K562 (cell line): Measurements from ENCODE around the gene ZNF48. TPM values are rescaled to one million over a fixed set of nuclear protein-coding genes. Genes with fewer than 3 reads are reported as not detected.

Experiments used
- BRCA1 ChIP-seq, 2 experiments: fragments of 450-650 bp in 1 of 2; sonication (generic) in 1 of 2; formaldehyde crosslinking in 1 of 2; IDR thresholded peaks; 2 replicates each; pipeline versions ENCODE4 v1.5.0 to v1.6.1; 2017 to 2020; ENCODE audit warnings: mild to moderate bottlenecking in 1 of 2, missing genetic modification reagents in 1 of 2
- CAMTA2 ChIP-seq: fragments of 250-450 bp; sonication (Bioruptor Pico); conservative IDR thresholded peaks from 2 replicates; pipeline ENCODE4 v1.5.1; 2022
- CCAR2 ChIP-seq: fragments of 200-400 bp; formaldehyde crosslinking; IDR thresholded peaks from 2 replicates; pipeline ENCODE4 v1.6.1; 2017; ENCODE audit warnings: mild to moderate bottlenecking, low read depth, low read length
- E2F6 ChIP-seq, 2 experiments: IDR thresholded peaks; 2 replicates each; pipeline ENCODE4 v1.6.1; 2011; ENCODE audit warnings: borderline replicate concordance in 1 of 2, control low read depth in 1 of 2, low read depth in 1 of 2, low read length in 1 of 2, mild to moderate bottlenecking in 1 of 2, mixed read lengths in 1 of 2, moderate library complexity in 1 of 2; ENCODE audit not compliant: insufficient read depth in 1 of 2, insufficient read length in 1 of 2, poor library complexity in 1 of 2, severe bottlenecking in 1 of 2; ENCODE audit errors: extremely low read depth in 1 of 2
- ELF2 ChIP-seq: fragments of 250-450 bp; sonication (Bioruptor Pico); IDR thresholded peaks from 2 replicates; pipeline ENCODE4 v1.5.0; 2021; ENCODE audit warnings: mild to moderate bottlenecking
- HNRNPH1 ChIP-seq: fragments of 200-400 bp; formaldehyde crosslinking; optimal IDR thresholded peaks from 2 replicates; pipeline ENCODE3; 2017; ENCODE audit warnings: low read depth, mild to moderate bottlenecking, low read length, moderate library complexity
- HSF4 ChIP-seq: fragments of 250-450 bp; sonication (Bioruptor Pico); IDR thresholded peaks from 2 replicates; pipeline ENCODE4 v2.1.2; 2022; ENCODE audit warnings: mild to moderate bottlenecking, moderate library complexity, borderline replicate concordance
- KLF6 ChIP-seq: fragments of 250-450 bp; sonication (Bioruptor Pico); IDR thresholded peaks from 2 replicates; pipeline ENCODE4 v1.4.0; 2020; ENCODE audit warnings: mild to moderate bottlenecking, moderate library complexity, borderline replicate concordance
- LCOR ChIP-seq: sonication (generic); formaldehyde crosslinking; IDR thresholded peaks from 2 replicates; pipeline ENCODE4 v1.8.0; 2022; ENCODE audit warnings: mild to moderate bottlenecking, missing genetic modification reagents
- NFE2L1 ChIP-seq: fragments of 450-650 bp; IDR thresholded peaks from 2 replicates; pipeline ENCODE4 v1.6.1; 2016; ENCODE audit warnings: missing genetic modification characterization, low read depth, mild to moderate bottlenecking, missing compliant biosample characterization, moderate library complexity, borderline replicate concordance
- RBBP5 ChIP-seq: fragments of 200-600 bp; sonication (generic); IDR thresholded peaks from 2 replicates; pipeline ENCODE4 v1.6.1; 2012; ENCODE audit warnings: borderline replicate concordance, mild to moderate bottlenecking, low read length, control low read depth, inconsistent platforms; ENCODE audit not compliant: insufficient read depth, poor library complexity, severe bottlenecking
- TEAD1 ChIP-seq, 2 experiments: fragments of 450-650 bp in 1 of 2; sonication (generic) in 1 of 2; formaldehyde crosslinking; IDR thresholded peaks; 2 replicates each; pipeline versions ENCODE4 v1.4.0 to v1.8.0; 2020 to 2022; ENCODE audit warnings: mild to moderate bottlenecking in 2 of 2, missing genetic modification reagents in 1 of 2
- WHSC1 ChIP-seq: IDR thresholded peaks from one replicate; pipeline ENCODE4 v1.6.1; 2012; ENCODE audit warnings: low read length, control low read depth, inconsistent platforms
- ZBTB1 ChIP-seq: sonication (generic); formaldehyde crosslinking; IDR thresholded peaks from 2 replicates; pipeline ENCODE4 v1.8.1; 2023; ENCODE audit warnings: missing genetic modification reagents, low read depth, mild to moderate bottlenecking, borderline replicate concordance
- ZNF696 ChIP-seq: fragments of 250-450 bp; sonication (Bioruptor Pico); conservative IDR thresholded peaks from 2 replicates; pipeline ENCODE4 v1.4.0; 2020; ENCODE audit warnings: mild to moderate bottlenecking, moderate library complexity
- ZNF699 ChIP-seq: fragments of 250-450 bp; sonication (Bioruptor Pico); IDR thresholded peaks from 2 replicates; pipeline ENCODE4 v1.8.0; 2021; ENCODE audit warnings: mild to moderate bottlenecking, moderate library complexity; ENCODE audit not compliant: insufficient replicate concordance
- ZNF707 ChIP-seq: fragments of 250-450 bp; sonication (Bioruptor Pico); conservative IDR thresholded peaks from 2 replicates; pipeline ENCODE4 v1.8.0; 2022; ENCODE audit warnings: inconsistent platforms, mild to moderate bottlenecking, moderate library complexity
- polyA plus RNA-seq, 8 experiments: library from polyadenylated mRNA; depleted of rRNA in 4 of 8; stranded (reverse) in 5 of 8; unstranded in 3 of 8; fragments of >200 nt; fragmentation: Nextera tagmentation in 2 of 8; fragmentation: Illumina TruSeq in 1 of 8; extraction: Ambion mirVana in 2 of 8; extraction: Trizol in 1 of 8; gene quantifications; 2 replicates each; pipeline versions ENCODE4 v1.2.1 to v1.2.3, GENCODE V29; 2011 to 2014; ENCODE audit warnings: inconsistent platforms in 1 of 8, missing spikeins in 1 of 8
- total RNA-seq, 7 experiments: library from RNA; depleted of rRNA in 6 of 7; stranded (reverse); fragments of >200 nt in 6 of 7; fragmentation: Illumina TruSeq in 2 of 7; extraction: Trizol in 2 of 7; gene quantifications; 2 replicates each; pipeline versions ENCODE4 v1.2.1 to v1.2.3, GENCODE V29; 2011 to 2021; ENCODE audit warnings: low replicate concordance in 1 of 7
- TF ChIP-seq, protein P1 (sequence below): sonication (generic); formaldehyde crosslinking; IDR thresholded peaks from 2 replicates; pipeline ENCODE4 v1.5.0; 2020; ENCODE audit warnings: missing genetic modification reagents
- TF ChIP-seq, protein P2 (sequence below): sonication (generic); formaldehyde crosslinking; IDR thresholded peaks from 2 replicates; pipeline ENCODE4 v1.8.0; 2022; ENCODE audit warnings: missing genetic modification reagents, mild to moderate bottlenecking, moderate library complexity, borderline replicate concordance
- TF ChIP-seq, protein P3 (sequence below): fragments of 450-650 bp; IDR thresholded peaks from 2 replicates; pipeline ENCODE4 v1.7.1; 2018; ENCODE audit warnings: mild to moderate bottlenecking, low read depth; ENCODE audit not compliant: partially characterized antibody

The ZNF48 gene
- total and polyA plus RNA-seq, 9 of the 15 experiments (the other 6 are each of a cell fraction or from before 2014, with no cell fraction given): 0.38 to 11.6 (median 4.7) TPM

DNA sequence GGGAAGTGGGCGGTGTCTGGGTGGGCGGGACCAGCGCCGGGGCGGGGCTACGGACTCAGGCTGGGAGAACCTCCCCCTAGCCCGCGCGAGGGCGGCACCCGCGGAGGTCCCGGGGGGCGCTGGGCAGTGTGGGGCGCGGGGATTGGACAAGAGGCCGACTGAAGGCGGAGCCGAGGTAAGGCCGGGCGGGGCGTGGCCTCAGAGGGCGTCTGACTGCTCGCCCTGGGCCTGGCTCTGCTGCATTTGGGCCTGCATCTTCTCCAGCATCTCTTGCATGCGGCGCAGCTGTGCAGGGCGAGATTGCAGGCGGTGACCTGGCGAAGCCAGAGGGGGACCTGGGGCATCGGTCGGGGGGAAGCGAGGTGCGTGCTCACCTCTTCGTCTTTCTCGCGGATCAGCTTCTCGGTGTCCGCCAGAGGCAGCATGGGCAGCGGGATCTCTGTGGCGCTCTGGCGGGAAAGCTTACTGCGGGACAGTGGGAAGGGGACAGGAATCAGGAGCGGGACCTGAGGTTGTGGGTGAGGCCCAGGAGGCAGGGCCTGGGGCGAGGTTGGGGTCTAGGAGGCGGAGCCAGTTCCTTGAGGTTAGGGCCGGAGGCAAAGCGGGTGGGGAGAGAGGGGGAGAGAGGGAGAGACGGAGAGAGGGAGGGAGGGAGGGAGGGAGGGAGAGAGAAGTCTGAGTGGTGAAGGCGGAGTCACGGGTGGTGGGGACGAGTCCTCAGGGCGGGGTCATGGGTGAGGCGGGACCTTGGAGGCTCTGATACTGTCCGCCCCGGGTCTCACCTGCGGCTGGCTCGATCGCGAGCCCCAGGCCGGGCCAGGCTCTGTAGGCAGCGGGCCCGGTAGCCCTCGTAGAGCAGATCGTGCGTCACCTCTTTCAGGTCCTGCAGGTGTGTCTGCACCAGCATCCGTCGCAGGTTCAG is 16.7 kb upstream of the ZNF48 start (continued):
- TF ChIP-seq, protein P1, sequence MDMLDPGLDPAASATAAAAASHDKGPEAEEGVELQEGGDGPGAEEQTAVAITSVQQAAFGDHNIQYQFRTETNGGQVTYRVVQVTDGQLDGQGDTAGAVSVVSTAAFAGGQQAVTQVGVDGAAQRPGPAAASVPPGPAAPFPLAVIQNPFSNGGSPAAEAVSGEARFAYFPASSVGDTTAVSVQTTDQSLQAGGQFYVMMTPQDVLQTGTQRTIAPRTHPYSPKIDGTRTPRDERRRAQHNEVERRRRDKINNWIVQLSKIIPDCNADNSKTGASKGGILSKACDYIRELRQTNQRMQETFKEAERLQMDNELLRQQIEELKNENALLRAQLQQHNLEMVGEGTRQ (CRISPR knock-in tag): no peak
- TF ChIP-seq HNRNPH1: no peak
- no peak for TF ChIP-seq KLF6 (CRISPR knock-in tag)
- no peak for TF ChIP-seq ZNF699 (CRISPR knock-in tag)
- no peak for TF ChIP-seq CAMTA2 (CRISPR knock-in tag)
- no peak for TF ChIP-seq ZNF696 (CRISPR knock-in tag)
- TF ChIP-seq RBBP5: peak; percentile 73
- TF ChIP-seq HSF4 (CRISPR knock-in tag): no peak
- TF ChIP-seq NFE2L1: no peak
- no peak for TF ChIP-seq WHSC1
- TF ChIP-seq, protein P2, sequence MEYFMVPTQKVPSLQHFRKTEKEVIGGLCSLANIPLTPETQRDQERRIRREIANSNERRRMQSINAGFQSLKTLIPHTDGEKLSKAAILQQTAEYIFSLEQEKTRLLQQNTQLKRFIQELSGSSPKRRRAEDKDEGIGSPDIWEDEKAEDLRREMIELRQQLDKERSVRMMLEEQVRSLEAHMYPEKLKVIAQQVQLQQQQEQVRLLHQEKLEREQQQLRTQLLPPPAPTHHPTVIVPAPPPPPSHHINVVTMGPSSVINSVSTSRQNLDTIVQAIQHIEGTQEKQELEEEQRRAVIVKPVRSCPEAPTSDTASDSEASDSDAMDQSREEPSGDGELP (CRISPR knock-in tag): peak; percentile 90; the same call in 1 of the 2 replicates
- TF ChIP-seq CCAR2: no peak
- no peak for TF ChIP-seq ELF2
- peak; percentile 45 to 53 for TF ChIP-seq E2F6 (IDR thresholded peaks at IDR 0.05; ENCODE audit: borderline replicate concordance in 1 of 2, extremely low read depth in 1 of 2, insufficient read depth in 1 of 2, insufficient read length in 1 of 2, low read depth in 1 of 2, low read length in 1 of 2, poor library complexity in 1 of 2, severe bottlenecking in 1 of 2)
- no peak for TF ChIP-seq ZNF707
- peak in 1 of 2 experiments; percentile 73; a peak in 1 of 4 replicates for TF ChIP-seq TEAD1 (CRISPR knock-in tag; IDR thresholded peaks at IDR 0.05)
- no peak for TF ChIP-seq BRCA1 (IDR thresholded peaks at IDR 0.05)
- TF ChIP-seq BRCA1 (CRISPR knock-in tag; IDR thresholded peaks at IDR 0.05): no peak
- TF ChIP-seq ZBTB1 (CRISPR knock-in tag): no peak
- peak; percentile 50; the same call in 1 of the 2 replicates for TF ChIP-seq LCOR
- TF ChIP-seq, protein P3, sequence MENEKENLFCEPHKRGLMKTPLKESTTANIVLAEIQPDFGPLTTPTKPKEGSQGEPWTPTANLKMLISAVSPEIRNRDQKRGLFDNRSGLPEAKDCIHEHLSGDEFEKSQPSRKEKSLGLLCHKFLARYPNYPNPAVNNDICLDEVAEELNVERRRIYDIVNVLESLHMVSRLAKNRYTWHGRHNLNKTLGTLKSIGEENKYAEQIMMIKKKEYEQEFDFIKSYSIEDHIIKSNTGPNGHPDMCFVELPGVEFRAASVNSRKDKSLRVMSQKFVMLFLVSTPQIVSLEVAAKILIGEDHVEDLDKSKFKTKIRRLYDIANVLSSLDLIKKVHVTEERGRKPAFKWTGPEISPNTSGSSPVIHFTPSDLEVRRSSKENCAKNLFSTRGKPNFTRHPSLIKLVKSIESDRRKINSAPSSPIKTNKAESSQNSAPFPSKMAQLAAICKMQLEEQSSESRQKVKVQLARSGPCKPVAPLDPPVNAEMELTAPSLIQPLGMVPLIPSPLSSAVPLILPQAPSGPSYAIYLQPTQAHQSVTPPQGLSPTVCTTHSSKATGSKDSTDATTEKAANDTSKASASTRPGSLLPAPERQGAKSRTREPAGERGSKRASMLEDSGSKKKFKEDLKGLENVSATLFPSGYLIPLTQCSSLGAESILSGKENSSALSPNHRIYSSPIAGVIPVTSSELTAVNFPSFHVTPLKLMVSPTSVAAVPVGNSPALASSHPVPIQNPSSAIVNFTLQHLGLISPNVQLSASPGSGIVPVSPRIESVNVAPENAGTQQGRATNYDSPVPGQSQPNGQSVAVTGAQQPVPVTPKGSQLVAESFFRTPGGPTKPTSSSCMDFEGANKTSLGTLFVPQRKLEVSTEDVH: peak; percentile 92
